ENCODE measurements around the gene IKZF2.

Gene IKZF2

GRCh38 chr2:213101109-213101508 is 50.3 kb downstream of the IKZF2 start:
- no peak for DNase-seq (ENCODE audit: low read depth)

GRCh38 chr2:213098612-213099011 is 52.8 kb downstream of the IKZF2 start:
- DNase-seq (ENCODE audit: low read depth), result no peak

DNA sequence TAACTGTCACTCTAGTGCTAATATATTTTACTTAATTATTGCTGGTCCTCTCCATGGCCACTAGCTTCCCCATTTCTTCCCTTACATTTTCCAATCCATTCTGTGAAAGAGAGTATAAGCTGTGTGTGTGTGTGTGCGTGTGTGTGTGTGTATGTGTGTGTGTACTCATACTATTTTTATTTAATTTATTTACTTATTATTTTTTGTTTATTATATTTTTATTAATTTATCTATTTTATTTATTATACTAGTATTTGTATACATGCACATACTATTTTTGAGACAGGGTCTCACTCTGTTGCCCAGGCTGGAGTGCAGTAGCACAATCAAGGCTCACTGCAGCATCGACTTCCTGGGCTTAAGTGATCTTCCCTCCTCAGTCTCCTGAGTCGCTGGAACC is 59.6 kb downstream of the IKZF2 start:
- no peak for DNase-seq (ENCODE audit: low read depth)

DNA sequence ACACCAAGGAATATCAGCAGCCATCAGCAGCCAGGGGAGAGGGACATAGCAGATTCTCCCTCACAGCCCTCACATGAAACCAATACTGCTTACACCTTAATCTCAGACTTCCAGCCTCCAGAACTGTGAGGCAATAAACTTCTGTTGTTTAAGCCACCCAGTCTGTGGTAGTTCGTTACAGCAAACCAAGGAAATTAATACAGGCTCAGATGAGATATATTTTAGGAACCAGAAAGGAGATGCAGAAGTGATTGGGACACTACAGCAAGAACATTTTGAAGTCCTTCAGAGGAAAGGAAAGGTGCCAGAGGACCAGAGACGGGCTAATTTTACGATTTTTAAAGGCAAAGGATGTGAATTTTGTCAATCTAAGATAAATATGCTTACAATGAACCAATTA is 60.6 kb downstream of the IKZF2 start:
- DNase-seq (ENCODE audit: low read depth), result no peak

DNA sequence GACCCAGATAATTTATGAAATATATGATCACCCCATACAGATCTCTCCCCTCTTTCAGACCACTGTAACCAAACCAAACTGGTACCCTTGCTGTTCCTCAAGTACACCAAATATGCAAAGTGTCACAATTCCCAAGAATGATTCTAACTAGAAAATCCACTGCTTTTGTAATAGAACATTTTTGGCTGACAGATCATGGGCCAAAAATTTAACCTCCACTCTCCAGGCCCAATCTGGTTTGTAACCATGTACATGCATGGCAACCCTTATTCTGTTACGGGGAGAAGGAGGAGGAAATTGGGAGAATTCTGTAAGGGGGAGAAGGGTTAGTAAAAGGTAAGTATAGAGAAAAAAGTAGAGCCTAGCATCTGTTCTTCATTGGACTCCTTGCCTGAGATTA is 62.0 kb downstream of the IKZF2 start:
- DNase-seq (ENCODE audit: low read depth), result no peak

DNA sequence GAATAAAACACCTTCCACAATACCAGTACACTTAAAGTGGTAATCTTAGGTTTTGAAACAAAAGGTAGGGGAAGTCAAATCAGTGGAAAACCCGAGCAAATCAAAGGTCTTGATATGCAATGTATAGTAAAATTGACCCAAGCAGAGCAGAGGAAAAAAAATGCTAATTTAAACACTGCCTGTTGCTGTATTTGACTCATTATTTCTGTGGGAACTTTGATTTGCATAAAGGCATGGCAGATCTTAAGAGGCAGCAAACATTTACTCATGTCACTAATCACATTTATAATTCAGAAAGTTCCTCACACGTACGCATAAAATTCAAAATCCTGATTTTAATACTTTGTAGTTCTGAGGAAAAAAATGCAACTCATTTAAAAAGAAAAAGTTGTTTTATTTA is 64.4 kb downstream of the IKZF2 start:
- no peak for DNase-seq (ENCODE audit: low read depth)

DNA sequence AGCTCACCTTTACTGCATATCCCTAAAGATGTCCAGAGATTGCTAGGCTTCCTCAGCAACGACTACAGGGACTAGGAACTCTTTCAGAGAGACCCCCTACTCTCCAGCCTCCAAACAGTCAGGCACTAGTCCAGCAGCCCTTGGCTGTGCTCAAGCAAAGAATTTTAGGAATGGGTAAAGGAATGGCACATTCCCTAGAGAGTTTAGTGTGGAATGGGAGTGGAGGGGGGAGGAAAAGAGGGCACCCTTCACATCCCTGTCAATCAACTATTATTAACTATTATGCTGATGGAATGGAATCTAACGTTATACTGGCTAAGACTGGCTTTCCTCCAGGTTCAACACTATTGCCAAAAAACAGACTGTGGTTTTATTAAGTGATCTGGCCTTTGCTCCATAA is 64.8 kb downstream of the IKZF2 start:
- no peak for DNase-seq (ENCODE audit: low read depth)

DNA sequence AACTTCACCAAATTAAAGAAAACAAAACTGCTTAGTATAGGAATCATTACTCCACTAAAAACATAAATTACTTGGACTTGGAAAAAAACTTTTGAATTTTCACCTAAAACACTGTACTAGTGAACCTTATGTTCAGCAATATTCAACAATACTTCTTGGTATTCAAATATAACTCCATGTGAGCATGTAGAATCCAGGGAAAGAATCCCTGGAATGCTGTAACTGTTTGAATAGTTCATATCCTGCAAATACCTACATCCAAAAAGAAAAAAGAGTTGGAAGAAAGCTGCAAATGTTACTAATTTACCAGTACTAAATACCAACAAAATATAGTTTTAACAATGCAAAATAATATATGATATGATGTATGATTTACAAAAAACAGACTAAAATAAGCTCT is 65.4 kb downstream of the IKZF2 start:
- DNase-seq (ENCODE audit: low read depth), result no peak

DNA sequence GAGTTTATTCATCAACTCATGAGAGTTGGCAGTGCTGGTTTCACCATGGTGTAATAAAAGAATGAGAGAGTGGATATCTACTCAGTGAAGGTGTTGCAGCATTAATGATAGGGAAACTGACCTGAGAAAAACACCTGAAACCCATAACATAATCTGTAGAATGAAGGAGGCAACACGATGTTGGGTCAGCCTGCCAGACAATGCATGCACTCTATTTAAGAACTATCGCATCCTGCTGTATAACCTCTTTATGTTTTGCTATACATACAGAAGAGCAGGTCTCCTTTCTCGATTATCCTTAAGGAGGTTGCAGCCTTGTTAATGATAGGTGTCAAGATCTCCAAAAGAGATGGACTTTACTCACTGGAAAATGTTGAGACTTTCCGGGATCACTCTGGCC is 65.9 kb downstream of the IKZF2 start:
- no peak for DNase-seq (ENCODE audit: low read depth)

DNA sequence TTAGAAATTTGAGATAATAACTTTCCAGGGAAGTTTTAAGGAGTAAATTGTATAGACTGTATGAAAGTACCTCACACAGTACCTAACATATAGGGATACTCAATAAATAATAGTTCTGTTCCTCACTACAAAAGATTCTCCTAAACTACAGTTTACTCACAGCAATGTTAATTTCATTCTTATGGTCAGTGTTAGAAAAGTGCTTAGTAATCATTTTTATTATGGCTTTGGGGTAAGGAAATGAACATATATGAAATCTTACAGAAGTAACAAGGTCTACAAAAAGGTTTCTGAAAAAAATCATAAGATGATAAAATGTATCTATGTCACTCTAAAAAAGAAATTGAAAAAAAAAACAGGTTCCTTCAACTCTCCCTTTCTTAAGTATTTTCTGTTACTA is 67.2 kb downstream of the IKZF2 start:
- no peak for DNase-seq (ENCODE audit: low read depth)

- DNase-seq (ENCODE audit: low read depth), result no peak
Measured at GRCh38 chr2:213080969-213081617, 70.3 kb downstream of the IKZF2 start.

- DNase-seq (ENCODE audit: low read depth), result no peak
Measured at GRCh38 chr2:213079756-213080155, 71.7 kb downstream of the IKZF2 start.

DNA sequence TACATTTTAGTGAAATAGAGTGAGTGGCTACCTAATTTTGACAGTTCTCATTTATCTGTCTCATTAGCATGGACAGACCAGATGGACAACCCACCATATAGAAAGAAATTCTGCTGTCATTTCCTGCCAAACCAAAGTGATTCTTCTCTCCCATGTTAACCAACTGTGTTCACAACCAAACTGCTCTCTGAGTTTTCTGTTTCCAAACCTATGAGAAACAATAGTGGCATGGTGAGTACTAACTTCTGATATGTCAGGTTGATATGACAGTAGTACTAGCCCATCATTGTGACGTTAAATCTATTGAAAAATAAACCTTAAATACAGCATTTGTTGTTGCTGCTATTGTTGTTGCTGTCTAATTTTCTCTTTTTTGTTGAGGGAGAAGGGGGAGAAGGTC is 72.7 kb downstream of the IKZF2 start:
- no peak for DNase-seq (ENCODE audit: low read depth)

- DNase-seq (ENCODE audit: low read depth), result no peak
Measured at GRCh38 chr2:213069531-213069930, 81.9 kb downstream of the IKZF2 start.

DNA sequence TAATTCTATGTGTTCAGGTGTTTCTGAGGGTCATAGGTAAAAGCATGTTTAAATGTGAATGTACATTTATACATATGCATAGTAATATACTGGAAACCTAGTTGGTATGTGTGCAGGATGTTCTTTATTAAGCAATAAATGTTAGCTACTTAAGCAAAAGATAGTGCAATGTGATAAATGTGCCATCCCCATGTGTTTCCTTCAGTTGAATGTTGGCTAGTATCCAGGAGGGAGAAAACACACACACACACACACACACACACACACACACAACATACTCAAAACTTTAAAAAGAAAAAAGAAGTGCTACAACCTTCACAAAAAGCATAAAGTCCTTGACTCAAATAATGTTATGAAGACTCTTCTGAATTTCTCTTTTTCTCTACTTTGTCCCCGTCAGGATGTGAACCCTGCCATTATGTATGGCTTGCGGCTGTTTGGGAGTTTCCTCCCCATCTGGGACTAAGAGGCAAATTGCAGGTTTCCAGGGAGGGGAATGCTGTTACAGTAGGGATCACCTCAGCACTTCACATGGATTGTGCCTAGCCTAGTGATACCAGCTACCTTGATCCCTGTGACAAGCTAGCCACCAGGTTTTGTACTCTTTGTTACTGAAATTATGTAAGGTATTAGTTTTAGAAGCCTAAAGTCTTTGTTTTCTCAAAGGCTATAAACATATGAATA is 82.6 kb downstream of the IKZF2 start:
- no peak for DNase-seq (ENCODE audit: low read depth)

DNA sequence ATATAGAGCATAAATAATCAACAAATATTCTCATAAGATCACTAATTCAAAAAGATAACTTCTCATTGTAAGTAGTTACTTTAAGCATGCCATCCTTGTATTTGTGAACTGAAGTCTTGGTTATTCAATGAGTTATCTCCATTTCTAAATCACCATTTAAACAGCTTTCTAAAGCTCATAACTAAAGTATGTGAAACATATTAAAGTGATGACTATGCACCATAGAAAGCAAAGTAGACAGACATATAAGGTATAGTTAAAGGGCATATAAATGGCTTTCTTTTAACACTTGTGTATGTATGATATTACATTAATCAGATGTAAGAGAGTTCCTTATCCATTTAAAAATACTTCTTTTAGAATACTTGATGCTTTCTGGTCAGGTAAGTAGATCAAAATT is 83.5 kb downstream of the IKZF2 start:
- DNase-seq (ENCODE audit: low read depth), result no peak

GRCh38 chr2:213066443-213066743 is 85.0 kb downstream of the IKZF2 start:
- no peak for DNase-seq (ENCODE audit: low read depth)

DNA sequence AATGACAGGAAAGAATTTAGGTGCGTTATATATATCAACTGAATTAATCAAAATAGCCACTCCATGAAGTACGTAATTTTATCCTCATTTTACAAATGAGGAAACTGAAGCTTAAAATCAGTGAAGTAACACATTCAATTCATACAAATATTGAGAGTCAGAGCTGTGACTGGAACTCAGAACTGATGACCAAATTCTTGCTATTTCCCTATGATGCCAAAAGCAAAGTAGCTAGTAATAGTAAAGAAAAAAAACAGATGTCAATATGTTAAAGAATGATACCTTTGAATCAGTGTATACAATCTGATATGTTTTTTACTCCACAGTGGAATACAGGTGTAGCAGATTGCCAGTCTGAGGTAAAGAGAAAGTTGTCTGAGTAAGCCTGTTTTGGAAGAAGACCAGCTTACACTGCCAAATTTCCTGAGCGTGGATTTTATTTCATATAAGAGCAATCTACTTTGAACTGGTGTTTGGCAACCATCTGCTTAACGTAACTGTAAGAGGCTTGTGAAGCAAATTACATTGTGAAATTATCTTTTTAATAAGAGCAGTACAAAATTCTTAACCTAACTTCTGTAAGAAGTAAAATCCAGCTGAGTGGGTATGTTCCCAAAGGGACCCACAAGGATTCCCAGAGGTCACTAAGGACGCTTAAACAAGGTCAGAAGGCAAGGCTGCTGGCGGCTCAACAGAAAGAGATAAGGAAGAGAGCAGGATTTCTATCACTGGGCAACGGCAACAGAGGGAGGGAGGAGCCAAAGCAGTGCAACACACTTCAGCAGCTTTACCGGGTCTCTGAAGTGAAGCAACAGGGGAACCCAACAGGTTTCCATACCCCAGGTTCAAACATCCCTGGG is 85.6 kb downstream of the IKZF2 start:
- DNase-seq (ENCODE audit: low read depth), result no peak

- no peak for DNase-seq (ENCODE audit: low read depth)
Measured at GRCh38 chr2:213064099-213064498, 87.3 kb downstream of the IKZF2 start.

- no peak for DNase-seq (ENCODE audit: low read depth)
Measured at GRCh38 chr2:213057977-213058376, 93.4 kb downstream of the IKZF2 start.

- no peak for DNase-seq (ENCODE audit: low read depth)
Measured at GRCh38 chr2:213046431-213046830, 105.0 kb downstream of the IKZF2 start.

- no peak for DNase-seq (ENCODE audit: low read depth)
Measured at GRCh38 chr2:213043566-213043965, 107.8 kb downstream of the IKZF2 start.

DNA sequence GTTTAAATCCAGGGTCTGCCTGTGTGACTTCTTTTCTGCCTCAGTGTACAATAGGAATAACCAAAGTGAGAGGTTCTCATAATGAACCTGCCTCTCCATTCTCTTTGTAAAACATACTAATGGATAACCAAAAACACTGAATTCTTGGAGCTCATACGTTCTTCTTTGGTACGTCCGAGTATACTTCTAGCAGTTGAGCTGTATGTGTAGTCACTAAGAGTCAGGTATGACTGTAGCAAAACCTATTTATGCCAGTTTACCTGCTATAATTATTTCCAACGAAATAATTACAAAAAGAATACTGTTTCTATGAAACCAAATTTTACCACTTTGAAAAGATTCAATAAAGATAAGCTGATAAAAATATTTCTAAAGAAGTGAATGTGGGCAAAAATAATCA is 109.2 kb downstream of the IKZF2 start:
- no peak for DNase-seq (ENCODE audit: low read depth)

All from T-helper 22 cell (primary cell).